OCI-M1 (cell line): ENCODE results near the gene PSMG1.

ENCODE experiments used
- DNase-seq: peaks from one replicate; lab custom pipeline; 2025; lab: John Stamatoyannopoulos, UW

Gene PSMG1

DNA sequence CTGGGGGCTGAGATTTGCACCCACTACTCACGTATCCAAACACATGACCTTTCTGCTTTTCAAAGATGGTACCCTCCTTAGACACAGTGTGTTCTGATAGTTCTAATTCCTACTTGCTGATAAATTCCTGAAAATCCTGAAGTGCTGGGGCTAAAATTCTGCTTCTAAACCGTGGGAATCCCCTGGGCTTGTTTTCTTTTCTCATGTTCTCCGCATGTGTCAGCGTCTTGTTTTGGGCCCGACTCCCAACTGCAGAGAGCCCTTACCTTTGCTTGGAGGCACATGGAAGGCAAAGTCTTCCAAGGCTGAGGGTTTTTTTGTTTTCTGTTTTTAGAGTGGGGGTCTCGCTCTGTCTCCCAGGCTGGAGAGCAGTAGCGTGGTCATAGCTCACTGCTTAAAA lies 27.2 kb downstream of the PSMG1 start:
- DNase-seq = no peak

DNA sequence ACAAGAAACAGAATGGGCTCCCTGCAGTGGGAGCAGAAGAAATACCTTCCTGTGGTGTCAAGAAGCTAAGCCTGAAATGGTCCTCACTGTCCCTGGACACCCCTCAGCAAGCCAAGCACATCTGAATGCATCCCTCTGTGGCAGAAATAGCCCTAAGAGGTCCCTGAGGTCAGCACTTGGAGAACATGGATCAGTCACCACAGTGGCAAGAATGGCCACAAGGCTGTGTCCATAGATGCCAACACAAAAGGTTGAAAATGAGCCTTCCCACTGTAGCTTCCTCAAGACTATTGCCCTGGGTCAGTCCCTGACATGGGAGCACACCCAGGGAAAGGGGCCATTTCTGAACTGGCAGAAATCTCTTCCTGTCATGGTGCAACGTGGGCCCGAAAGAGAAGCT lies 27.7 kb downstream of the PSMG1 start:
- DNase-seq = no peak

DNA sequence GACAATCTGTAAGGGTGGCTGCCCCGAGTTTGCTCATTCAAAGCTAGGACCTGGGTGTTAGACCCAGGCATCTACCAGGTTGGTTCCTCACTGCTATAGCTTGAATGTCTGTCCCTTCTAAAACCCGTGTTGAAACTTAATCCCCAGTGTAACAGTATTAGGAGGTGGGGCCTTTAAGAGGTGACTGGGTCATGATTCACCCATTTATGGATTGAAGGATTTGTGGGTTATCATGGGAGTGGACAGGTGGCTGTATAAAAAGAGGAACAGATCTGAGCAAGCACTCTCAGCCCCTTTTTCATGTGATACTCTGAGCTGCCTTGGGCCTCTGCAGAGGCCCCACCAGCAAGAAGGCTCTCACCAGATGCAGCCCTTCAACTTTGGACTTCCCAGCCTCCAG lies 29.4 kb downstream of the PSMG1 start:
- no peak for DNase-seq

DNA sequence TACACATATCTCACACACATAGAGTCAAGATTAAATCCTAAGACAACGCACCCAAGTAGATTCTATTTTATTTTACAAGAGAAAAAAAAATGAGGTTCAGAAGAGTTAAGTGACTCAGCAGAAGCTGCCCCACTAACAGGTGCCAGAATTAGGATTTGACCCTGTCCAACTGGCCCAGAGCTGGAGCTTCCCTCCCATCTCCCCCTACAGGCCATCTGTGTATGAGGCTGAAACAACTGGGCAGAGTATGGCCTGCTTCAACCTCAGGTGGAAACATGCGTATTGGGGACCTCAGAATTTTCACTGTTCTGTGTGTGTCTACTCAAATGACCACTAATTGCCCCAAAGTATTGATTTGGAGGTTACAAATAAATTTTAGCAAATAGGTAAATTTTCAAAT lies 29.9 kb downstream of the PSMG1 start:
- DNase-seq = peak; percentile 38

DNA sequence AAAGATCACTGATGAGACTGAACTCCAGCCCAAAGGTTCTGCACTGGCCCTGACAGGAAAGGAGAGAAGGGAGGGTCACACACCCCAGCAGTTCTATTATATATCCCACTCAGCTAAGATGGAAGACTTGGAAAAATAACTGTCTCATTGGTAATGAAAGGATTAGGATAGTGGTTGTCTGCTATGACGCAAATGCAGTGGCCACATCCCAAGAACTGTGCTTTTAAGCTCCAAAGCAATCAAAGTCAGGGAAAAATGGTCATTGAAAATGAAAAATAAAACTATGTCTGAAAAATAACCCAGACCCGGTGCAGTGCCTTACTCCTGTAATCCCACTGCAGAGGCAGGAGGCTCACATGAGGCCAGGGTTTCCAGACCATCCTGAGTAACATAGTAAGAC lies 31.0 kb downstream of the PSMG1 start:
- no peak for DNase-seq

DNA sequence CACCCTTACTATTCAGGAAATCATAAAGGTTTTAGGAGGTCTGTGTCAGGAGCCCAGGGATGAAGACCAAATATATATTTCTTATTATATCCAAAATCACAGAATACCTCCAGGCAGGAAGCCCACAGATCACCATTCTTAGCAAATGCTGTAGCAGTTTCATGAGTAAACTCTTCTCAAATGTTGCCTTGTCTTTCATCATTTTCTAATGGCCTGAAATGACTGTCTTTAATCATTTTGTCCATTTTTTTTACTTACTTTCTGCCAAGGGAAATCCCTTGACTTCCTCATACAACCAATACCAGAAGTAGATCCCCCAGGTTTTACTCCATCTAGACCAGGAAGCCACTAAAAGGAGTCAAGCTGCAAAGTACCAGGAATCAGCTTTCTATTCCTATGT lies 32.4 kb downstream of the PSMG1 start:
- DNase-seq = no peak

DNA sequence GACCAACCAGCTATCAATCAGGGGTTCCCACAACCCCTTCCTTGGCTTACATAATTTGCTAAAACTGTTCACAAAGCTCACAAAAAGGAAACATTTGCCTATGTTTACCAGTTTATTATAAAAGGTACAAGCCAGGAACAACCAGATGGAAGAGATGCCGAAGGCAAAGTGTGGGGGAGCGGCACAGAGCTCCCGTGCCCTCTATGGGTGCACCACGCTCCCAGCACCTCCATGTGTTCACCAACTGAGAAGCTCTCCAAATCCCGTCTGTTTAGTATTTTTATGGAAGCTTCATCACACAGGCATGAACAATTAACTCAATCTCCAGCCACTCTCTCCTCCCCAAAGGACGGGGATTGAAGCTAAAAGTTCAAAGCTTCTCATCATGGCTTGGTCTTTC lies 32.9 kb downstream of the PSMG1 start:
- DNase-seq = no peak

DNA sequence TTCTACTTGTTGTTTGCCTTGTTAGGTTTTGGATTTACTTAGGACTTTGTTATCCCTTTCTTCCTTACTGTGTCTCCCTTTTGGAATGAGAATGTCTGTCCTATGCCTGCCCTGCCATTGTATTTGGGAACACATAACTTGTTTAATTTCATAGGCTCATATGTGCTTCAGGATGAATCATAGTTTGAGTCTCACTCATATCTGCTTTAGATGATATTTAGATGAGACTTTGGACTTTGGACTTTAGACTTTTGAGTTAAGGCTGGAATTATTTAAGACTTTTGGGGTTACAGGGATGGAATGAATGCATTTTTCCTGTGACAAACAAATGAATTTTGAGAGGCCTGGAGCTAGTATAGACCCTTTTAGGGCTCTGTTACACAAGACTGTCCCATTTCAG lies 33.4 kb downstream of the PSMG1 start:
- no peak for DNase-seq

DNA sequence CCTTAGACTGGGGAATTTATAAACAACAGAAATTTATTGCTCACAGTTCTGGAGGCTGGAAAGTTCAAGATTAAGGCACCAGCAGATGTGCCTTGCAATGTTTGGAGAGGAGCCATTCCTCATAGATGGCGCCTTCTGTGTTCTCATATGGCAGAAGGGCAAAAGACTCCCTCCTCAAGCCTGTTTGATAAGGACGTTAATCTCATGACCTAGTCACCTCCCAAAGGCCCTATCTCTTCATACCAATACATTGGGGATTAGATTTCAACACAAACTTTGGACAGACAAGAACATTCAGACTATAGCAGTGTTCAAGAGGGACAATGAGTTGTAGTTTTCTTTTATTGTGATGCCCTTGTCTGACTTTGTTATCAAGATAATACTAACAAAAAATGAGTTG lies 34.3 kb downstream of the PSMG1 start:
- DNase-seq = peak; percentile 95

DNA sequence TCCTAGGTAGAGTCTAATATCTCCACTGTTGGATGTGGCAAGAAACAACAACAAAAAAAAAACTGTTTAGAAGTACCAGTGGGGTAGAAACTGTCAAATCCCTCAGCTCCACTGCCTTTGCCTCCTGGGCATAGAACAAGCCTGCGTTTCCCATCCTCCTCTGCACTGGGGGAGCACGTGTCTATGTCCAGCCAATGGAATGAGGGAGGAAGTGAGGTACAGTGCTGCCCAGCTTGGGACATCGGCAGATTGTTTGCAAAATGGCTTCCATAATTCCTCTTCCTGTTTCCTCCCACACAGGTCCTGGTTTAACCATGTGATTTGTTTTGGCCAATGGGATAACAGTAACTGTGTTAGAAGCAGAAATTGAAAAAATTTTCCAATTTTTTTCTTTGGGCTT lies 39.1 kb downstream of the PSMG1 start:
- peak; percentile 44 for DNase-seq

DNA sequence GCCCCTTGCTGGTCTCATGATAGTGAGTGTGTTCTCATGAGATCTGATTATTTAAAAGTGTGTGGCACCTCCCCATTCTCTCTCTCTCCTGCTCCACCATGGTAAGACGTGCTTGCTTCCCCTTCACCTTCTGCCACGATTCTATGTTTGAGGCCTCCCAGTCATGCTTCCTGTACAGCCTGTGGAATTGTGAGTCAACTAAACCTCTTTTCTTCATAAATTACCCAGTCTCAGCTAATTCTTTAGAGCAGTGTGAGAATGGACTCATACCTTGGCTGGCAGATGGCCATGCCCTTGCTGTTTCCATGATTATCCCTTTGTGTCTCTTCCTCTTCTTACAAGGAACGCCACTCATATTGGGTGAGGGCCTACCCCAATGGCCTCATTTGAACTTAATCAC lies 40.3 kb downstream of the PSMG1 start:
- DNase-seq = no peak

DNA sequence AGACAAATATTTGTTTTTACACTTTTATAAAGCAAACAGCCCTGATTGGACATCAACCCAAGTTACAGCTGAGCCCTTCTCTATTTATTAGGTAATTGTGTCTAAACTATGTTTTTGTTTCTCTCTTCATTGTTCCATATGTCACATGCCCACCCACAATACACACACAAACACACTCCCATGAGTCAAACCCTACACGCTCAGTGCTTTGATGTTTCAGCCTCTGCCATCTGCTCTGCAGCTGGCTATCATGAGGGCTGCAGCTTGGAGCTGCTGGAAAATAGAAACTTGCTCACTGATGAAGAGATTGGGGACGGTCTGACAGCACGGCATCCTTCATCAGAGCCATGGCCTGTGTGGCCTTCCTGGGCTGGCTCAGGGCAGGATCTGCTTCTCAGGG lies 41.7 kb downstream of the PSMG1 start:
- DNase-seq = no peak

DNA sequence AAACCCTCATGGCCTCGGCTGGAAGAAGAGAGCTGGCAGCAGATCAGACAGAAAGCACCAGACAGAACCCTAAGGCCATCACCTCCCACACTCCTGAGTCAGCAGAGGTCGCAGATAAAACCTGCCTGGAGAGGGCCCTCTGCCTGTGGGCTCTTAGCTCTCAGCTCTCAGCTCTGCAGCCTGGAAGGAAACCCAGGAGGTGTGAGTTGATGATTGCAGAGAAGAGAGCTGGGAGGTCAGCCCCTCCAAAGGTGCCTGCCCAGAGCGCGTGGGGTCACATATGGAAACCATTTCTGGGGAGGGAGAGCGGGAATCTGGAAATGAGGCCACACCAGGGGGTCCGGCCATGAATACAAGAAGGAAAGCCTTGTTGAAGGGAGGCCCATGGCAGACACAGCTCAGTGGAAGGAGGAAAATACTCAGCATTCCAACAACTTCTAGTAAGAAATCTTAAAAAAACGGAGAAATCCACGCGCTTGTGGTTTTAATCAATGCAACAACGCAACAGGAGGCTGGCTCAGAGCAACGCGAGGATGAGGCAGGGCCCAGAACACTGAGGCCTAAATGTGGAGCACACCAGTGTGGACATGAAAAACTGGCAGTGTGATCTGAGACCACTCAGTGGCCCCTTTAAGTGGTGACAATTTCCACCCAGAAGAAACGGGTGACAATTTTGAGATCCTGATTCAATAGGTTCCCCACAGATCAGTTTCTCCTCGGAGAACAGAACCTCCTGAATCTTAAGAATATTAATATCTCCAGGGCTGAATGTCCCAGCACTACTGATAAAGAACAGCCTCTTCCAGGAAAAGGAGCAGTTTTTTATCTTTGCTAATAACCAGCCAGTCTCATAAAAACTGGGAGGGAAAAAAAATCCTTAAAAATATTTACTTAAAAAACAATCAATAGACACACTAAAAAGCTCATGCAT lies 45.7 kb downstream of the PSMG1 start:
- DNase-seq = peak; percentile 82

DNA sequence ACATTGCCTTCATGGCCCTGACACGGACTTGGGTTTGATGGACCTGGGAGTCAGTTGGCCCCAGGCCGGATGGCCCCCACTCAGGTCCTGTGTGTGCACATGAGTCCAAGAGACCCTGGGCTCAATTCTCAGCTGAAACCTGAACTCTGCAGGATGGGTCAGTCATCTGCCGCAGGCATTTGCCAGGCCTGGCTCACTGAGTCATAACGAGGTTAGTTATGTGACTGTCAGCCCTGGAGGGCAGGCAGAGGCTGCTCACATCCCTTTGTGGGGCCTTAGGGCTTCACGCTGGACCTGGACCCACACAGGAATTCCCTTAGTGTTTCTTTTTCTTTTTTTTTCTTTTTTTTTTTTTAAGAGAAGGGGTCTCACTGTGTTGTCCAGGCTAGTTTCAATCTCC lies 46.5 kb downstream of the PSMG1 start:
- no peak for DNase-seq

DNA sequence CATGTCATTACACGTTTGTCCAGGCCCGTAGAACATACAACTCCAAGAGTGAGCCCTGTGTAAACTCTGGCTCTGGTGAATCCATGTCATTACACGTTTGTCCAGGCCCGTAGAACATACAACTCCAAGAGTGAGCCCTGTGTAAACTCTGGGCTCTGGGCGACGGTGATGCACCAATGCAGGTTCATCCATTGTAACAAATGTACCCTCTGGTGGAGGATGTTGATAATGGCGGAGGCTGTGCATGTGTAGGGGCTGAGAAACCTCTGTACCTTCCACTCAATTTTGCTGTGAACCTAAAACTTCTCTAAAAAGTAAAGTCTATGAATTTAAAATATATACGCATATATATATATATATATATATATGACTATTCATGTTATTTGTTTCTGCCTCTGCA lies 47.1 kb downstream of the PSMG1 start:
- peak; percentile 43 for DNase-seq

DNA sequence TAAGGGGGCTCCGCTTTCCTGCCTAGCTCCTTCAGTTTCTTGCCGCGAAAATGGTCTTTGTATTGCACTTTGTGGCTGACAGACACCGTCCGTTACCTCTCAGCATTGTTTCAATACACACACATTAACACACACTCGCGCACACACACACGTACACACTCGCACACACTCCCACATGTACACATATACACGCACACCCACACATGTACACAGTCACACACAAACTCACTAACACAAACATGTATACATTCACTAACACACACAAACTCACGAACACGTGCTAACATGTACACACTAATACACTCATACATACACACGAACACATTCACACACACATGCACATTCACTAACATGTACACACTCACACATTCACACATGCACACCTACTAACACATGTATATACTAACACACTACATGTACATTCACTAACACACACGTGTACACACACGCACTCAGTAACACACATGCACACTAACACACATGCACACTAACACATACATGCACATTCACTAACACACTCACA lies 48.9 kb downstream of the PSMG1 start:
- no peak for DNase-seq

DNA sequence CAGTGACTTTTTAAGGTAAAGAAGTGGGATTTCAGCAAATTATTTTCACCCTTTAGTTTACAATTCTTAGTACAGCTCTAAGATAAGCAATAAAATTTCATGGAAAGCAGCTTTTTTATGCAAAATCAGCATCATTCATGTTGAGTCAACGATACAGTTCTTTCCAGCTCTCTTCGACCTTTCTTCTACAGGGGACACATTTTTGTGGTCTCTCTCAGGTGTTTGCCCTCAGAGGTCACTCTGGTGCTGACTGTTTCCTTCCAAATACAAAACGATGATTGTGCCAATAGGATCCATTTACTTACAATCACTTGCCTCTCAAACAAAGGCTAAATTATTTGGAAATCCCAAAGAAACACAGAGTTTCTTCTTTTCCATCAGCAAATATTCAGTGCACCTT lies 51.0 kb downstream of the PSMG1 start:
- DNase-seq = no peak

DNA sequence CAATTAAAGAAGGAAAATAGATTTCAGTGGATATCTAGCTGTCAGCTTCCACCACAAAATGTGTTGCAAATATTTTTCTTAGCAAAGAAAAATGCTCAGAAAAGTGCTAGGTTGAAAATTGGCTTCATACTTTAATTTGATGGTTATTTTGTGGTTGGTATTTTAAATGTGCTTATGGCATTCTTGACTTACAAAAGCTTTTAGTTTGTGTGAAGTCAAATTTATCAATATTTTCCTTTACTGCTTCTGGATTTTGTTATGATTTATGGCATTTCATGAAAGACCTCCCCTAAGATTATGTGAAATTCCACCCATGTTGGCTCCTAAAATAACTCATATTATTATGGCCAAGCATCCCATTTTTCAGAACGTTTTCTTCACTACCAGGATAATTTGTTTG lies 51.5 kb downstream of the PSMG1 start:
- no peak for DNase-seq

DNA sequence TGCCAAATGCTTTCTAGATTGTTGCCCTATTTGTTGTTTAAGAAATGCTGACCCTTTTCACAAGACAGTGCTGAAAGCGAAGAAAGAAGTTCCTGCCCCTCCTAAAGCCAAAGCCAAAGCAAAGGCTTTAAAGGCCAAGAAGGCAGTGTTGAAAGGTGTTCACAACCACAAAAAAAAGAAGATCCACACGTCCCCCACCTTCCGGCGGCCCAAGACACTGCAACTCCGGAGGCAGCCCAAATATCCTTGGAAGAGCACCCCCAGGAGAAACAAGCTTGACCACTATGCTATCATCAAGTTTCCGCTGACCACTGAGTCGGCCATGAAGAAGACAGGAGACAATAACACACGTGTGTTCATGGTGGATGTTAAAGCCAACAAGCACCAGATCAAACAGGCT lies 55.7 kb downstream of the PSMG1 start:
- no peak for DNase-seq

DNA sequence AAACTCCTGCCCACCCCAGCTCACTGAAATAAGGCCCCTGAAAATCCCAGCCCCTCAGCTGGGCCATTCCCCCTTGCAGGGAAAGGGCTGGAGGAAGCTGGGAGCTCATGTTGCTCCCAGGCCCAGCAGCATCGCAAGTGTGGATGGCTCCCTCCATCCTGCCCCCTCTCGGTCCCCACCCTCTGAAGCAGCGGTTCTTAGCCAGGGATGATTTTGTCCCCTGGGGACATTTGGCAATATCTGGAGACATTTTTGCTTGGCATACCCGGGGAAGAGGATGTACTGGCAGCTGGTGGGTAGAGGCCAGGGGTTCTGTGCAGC lies 56.8 kb downstream of the PSMG1 start:
- DNase-seq = no peak

DNA sequence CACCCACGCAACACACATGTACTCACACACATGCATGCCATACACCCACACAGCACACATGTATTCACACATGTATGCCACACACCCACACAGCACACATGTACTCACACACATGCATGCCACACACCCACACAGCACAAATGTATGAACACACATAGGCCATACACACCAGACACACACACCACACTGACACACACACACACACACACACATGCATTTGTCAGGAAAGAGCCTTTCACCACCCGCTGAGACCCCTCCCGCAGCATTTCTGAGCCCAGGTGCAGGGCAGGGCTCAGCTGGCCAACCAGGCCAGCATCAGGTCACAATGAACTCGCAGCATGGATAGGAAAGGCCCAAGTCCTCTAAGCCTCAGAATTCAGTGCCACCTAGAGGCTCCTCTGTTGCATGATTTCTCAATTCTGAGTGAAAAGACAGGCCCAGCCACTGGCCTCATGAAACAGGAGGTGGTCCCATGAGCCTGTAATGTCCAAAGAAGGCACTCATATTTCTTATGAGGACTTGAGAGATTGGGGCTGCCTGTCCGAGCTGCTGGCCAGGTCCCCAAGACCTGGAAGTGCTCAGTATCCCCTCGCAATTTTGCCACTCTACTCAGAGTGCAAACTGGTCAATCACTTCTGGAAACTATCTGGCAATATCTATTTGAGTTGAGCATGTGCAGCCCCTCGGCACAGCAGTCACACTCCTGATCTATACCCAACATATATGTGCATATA lies 57.3 kb downstream of the PSMG1 start:
- peak; percentile 92 for DNase-seq
